Panc1 (cell line): ENCODE data around the gene MYOZ2. TPM values are rescaled to one million over a fixed set of nuclear protein-coding genes. Genes with fewer than 3 reads are reported as not detected.

ENCODE experiments used
- ATAC-seq: fragments of 200-7000 bp; cut with Tn5 transposase; 2 replicates; pipeline ENCODE4 v1.9.1; 2020; ENCODE audit warnings: mild to moderate bottlenecking, moderate library complexity
- BruUV-seq: library from RNA; stranded (reverse); fragments of 400-500 nt; replicated peaks from 2 replicates; lab custom pipeline; 2021; lab: Mats Ljungman, UMichigan
- CTCF ChIA-PET: fragments of 300-600 bp; sonication (Branson Sonifier 250); formaldehyde crosslinking; loops from one replicate; lab custom pipeline; 2022; ENCODE audit warnings: antibody characterized with exemption; lab: Charles Lee
- POLR2A ChIA-PET: fragments of 300-600 bp; sonication (Branson Sonifier 250); formaldehyde crosslinking; loops from one replicate; lab custom pipeline; 2022; ENCODE audit warnings: antibody characterized with exemption; lab: Charles Lee
- DNase-seq: peaks from one replicate; pipeline ENCODE4 v3.0.0-alpha.2; 2010; ENCODE audit warnings: low read depth, low spot score
- H3K27ac ChIP-seq: 2 replicates; pipeline ENCODE4 v1.5.1; 2011; ENCODE audit warnings: mild to moderate bottlenecking, low read length, inconsistent platforms
- H3K27me3 ChIP-seq: fragments of 200-500 bp; sonication (Bioruptor generic); 2 replicates; pipeline ENCODE4 v1.6.0; 2014; ENCODE audit warnings: low read length, inconsistent platforms; ENCODE audit not compliant: control insufficient read depth, insufficient read depth
- H3K36me3 ChIP-seq: fragments of 200-500 bp; sonication (Bioruptor generic); 2 replicates; pipeline ENCODE4 v1.5.1; 2014; ENCODE audit warnings: inconsistent platforms, mild to moderate bottlenecking, low read length, moderate library complexity; ENCODE audit not compliant: control insufficient read depth, insufficient read depth
- H3K4me1 ChIP-seq: 2 replicates; pipeline ENCODE4 v1.5.1; 2011; ENCODE audit warnings: inconsistent platforms, mild to moderate bottlenecking, low read length, moderate library complexity; ENCODE audit not compliant: control insufficient read depth, insufficient read depth
- H3K4me3 ChIP-seq, 2 experiments: 2 replicates each; pipeline ENCODE4 v1.5.1; 2011 to 2012; ENCODE audit warnings: low read depth in 2 of 2, low read length in 2 of 2, mild to moderate bottlenecking in 2 of 2, inconsistent platforms in 1 of 2, moderate library complexity in 1 of 2
- H3K9me3 ChIP-seq: fragments of 200-500 bp; sonication (Bioruptor generic); 2 replicates; pipeline ENCODE4 v1.5.1; 2014; ENCODE audit warnings: low read depth, mild to moderate bottlenecking, inconsistent platforms, low read length, moderate library complexity; ENCODE audit not compliant: control insufficient read depth, insufficient read depth
- POLR2AphosphoS5 ChIP-seq: IDR thresholded peaks from 2 replicates; pipeline ENCODE4 v1.6.1; 2012; ENCODE audit warnings: mild to moderate bottlenecking, low read depth, low read length, moderate library complexity
- SIN3A ChIP-seq: IDR thresholded peaks from 2 replicates; pipeline ENCODE4 v1.6.1; 2012; ENCODE audit warnings: low read depth, mild to moderate bottlenecking, low read length, moderate library complexity, borderline replicate concordance; ENCODE audit not compliant: insufficient read depth
- in situ Hi-C: cut with HindIII; loops from 2 replicates; pipeline ENCODE4 v1.10.0; 2016; ENCODE audit warnings: low sequenced_read_pairs, low pct_unique_long_range_greater_than_20kb
- intact Hi-C: fragments of 100-400 bp; cut with micrococcal nuclease; formaldehyde crosslinking; loops from one replicate; pipeline ENCODE4 v1.10.0; 2022; ENCODE audit not compliant: unreplicated experiment
- total RNA-seq: library from RNA; stranded (reverse); gene quantifications from one replicate; pipeline ENCODE4 v1.2.1, GENCODE V29; 2021; ENCODE audit not compliant: unreplicated experiment
- TF ChIP-seq, protein P1 (sequence below), 2 experiments: IDR thresholded peaks; 2 replicates each; pipeline ENCODE4 v1.6.1; 2011 to 2012; ENCODE audit warnings: low read depth in 2 of 2, control low read depth in 1 of 2, low read length in 1 of 2, mild to moderate bottlenecking in 1 of 2, moderate library complexity in 1 of 2; ENCODE audit not compliant: insufficient read depth in 1 of 2
- TF ChIP-seq, protein P2 (sequence below): fragments of 450-650 bp; IDR thresholded peaks from 2 replicates; pipeline ENCODE4 v1.5.1; 2017; ENCODE audit warnings: mild to moderate bottlenecking

Gene MYOZ2
- total RNA-seq, 1 experiment from 2014 or later: not detected

DNA sequence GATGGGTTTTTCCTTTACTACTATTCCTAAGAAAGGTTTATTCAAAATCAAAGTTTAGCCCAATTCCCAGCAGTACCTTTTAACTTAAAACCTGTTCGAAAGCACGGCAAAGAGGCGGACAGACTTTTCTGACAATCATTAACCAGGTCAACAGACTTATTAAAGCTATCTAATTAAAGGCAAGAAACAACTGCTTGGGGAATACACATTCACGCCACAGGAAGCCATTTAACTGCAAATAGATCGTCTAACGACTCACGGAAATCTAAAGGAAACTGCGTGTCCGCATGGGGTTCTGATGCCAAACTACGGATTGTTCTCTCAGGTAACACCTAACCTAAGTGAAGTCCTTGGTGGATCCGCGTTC lies 76.2 kb downstream of the MYOZ2 start:
- Histone ChIP-seq H3K9me3 (no peaks in the 10 kb centered on the region), H3K27me3 (no peaks in the 10 kb centered on the region), H3K4me3 (peak overlapping the region; percentile 74 to 81), H3K4me1 (no peaks in the 10 kb centered on the region), H3K27ac (peak overlapping the region; percentile 77), H3K36me3 (no peaks in the 10 kb centered on the region)
- DNase-seq (no peak), ATAC-seq (no peak)
- ChIA-PET POLR2A (no interaction called here), CTCF (no interaction called here)
- intact Hi-C loops (no loop called here), in situ Hi-C loops (no loop called here)
- BruUV-seq: TSS peak; percentile 97
- TF ChIP-seq POLR2AphosphoS5: no peak
- TF ChIP-seq, protein P1, sequence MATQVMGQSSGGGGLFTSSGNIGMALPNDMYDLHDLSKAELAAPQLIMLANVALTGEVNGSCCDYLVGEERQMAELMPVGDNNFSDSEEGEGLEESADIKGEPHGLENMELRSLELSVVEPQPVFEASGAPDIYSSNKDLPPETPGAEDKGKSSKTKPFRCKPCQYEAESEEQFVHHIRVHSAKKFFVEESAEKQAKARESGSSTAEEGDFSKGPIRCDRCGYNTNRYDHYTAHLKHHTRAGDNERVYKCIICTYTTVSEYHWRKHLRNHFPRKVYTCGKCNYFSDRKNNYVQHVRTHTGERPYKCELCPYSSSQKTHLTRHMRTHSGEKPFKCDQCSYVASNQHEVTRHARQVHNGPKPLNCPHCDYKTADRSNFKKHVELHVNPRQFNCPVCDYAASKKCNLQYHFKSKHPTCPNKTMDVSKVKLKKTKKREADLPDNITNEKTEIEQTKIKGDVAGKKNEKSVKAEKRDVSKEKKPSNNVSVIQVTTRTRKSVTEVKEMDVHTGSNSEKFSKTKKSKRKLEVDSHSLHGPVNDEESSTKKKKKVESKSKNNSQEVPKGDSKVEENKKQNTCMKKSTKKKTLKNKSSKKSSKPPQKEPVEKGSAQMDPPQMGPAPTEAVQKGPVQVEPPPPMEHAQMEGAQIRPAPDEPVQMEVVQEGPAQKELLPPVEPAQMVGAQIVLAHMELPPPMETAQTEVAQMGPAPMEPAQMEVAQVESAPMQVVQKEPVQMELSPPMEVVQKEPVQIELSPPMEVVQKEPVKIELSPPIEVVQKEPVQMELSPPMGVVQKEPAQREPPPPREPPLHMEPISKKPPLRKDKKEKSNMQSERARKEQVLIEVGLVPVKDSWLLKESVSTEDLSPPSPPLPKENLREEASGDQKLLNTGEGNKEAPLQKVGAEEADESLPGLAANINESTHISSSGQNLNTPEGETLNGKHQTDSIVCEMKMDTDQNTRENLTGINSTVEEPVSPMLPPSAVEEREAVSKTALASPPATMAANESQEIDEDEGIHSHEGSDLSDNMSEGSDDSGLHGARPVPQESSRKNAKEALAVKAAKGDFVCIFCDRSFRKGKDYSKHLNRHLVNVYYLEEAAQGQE (IDR thresholded peaks at IDR 0.05; ENCODE audit: insufficient read depth in 1 of 2, low read depth in 2 of 2, low read length in 1 of 2): no peak

DNA sequence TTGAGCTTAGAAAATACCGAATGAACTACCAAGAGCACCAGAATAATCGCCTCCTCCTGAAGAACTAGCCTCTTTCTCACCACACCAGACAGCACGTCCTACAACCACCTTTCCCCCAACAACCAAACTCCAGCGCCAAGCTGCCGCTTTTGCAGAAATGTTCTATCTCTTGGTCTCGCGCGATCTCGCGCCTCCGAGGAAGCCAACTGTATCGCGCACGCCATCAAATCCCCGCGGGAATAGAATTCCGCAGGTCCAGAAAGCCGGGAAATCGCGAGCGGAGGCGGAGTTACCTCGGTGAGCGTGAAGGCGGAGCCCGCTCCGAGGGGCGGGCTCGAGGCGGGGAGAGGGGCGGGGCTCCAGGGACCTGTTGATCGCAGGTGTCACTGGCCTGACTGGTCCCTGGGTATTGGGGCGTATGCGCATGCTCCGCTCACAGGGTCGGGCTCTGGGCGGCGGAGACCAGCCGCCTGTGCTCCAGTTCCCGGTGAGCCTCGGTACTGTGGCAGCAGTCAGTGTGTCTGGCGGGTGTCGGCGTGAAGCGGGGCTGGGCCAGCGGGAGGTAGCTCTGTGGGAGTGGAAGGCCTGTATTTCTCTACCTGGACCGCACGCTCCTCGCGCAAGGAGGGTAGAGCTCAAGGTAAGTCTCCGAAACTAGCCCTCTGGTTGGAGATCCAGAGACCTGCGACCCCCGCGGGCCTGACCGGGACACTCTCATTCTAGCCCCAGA lies 76.8 kb downstream of the MYOZ2 start, which contains the start of gene USP53:
TSS of gene USP53 (plus strand) at position 480 of the 730 bp plus-strand sequence. CDS start 27,047 bp downstream, outside the sequence.
- DNase-seq (peak; percentile 90), ATAC-seq (peak; percentile 98)
- Histone ChIP-seq H3K27me3 (no peaks in the 10 kb centered on the region), H3K4me3 (peak within 1 kb of the TSS; percentile 74 to 81), H3K9me3 (no peaks in the 10 kb centered on the region), H3K36me3 (no peaks in the 10 kb centered on the region), H3K4me1 (no peaks in the 10 kb centered on the region), H3K27ac (peak within 1 kb of the TSS; percentile 77)
- no TSS peak for BruUV-seq
- TF ChIP-seq POLR2AphosphoS5: peak; percentile 77
- TF ChIP-seq SIN3A: no peak
- ChIA-PET CTCF (interaction anchor here (0.6 kb wide), 1 partner anchor 179 kb away, joined by 3 read pairs; no protein-coding TSS in a partner anchor), POLR2A (no interaction called here)
- intact Hi-C loops: no loop called here
- in situ Hi-C loops: no loop called here

DNA sequence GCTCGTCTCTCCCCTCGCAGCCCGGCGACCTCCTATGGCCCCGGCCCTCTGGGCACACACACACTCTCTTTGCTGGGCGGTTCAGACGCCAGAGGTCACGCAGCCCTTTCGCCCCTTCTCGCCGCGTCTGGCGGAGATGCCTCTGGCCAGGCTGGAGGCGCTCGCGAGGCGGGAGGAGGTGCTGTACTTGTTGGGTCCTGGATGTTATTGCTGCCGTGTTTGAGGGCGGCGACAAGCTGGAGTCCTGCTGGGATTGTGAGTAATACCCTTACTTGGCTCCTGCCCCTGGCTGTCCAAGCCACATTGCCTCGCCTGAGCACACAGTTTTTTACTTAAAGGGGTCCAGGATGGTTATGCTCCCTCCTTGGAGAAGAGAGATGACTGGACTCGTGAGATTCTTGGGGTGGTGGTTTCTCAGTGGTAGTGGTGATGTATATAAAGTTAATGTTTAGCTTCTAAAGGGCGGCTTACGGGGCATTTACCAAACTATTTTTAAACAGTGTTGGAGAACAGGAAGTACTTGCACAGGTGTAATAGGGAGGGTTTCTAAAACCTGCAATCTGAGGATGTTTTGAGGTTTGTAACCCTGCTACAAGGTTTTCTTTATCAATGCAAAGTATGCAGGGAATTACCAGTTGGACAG lies 77.5 kb downstream of the MYOZ2 start:
- Histone ChIP-seq H3K27me3 (no peaks in the 10 kb centered on the region), H3K4me3 (peak overlapping the region; percentile 74 to 81), H3K9me3 (no peaks in the 10 kb centered on the region), H3K36me3 (no peaks in the 10 kb centered on the region), H3K27ac (peak overlapping the region; percentile 65), H3K4me1 (no peaks in the 10 kb centered on the region)
- ATAC-seq: peak; percentile 90
- no TSS peak for BruUV-seq
- ChIA-PET POLR2A (no interaction called here), CTCF (interaction anchor here (0.6 kb wide), 1 partner anchor 374 kb away, joined by 3 read pairs; no protein-coding TSS in a partner anchor)
- DNase-seq: peak; percentile 69
- TF ChIP-seq, protein P2, sequence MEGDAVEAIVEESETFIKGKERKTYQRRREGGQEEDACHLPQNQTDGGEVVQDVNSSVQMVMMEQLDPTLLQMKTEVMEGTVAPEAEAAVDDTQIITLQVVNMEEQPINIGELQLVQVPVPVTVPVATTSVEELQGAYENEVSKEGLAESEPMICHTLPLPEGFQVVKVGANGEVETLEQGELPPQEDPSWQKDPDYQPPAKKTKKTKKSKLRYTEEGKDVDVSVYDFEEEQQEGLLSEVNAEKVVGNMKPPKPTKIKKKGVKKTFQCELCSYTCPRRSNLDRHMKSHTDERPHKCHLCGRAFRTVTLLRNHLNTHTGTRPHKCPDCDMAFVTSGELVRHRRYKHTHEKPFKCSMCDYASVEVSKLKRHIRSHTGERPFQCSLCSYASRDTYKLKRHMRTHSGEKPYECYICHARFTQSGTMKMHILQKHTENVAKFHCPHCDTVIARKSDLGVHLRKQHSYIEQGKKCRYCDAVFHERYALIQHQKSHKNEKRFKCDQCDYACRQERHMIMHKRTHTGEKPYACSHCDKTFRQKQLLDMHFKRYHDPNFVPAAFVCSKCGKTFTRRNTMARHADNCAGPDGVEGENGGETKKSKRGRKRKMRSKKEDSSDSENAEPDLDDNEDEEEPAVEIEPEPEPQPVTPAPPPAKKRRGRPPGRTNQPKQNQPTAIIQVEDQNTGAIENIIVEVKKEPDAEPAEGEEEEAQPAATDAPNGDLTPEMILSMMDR: peak; percentile 59
- TF ChIP-seq SIN3A: no peak
- in situ Hi-C loops (no loop called here), intact Hi-C loops (no loop called here)
